ENCODE data around the gene USP14.
A peak's percentile ranks its signal among the peaks of the same experiment; 100 is the strongest.
"Not testable (repeated sequence)": the region's sequence is repeated elsewhere in the genome, so short reads cannot be mapped to it uniquely, and the experiment has no call there.

The USP14 gene

DNA sequence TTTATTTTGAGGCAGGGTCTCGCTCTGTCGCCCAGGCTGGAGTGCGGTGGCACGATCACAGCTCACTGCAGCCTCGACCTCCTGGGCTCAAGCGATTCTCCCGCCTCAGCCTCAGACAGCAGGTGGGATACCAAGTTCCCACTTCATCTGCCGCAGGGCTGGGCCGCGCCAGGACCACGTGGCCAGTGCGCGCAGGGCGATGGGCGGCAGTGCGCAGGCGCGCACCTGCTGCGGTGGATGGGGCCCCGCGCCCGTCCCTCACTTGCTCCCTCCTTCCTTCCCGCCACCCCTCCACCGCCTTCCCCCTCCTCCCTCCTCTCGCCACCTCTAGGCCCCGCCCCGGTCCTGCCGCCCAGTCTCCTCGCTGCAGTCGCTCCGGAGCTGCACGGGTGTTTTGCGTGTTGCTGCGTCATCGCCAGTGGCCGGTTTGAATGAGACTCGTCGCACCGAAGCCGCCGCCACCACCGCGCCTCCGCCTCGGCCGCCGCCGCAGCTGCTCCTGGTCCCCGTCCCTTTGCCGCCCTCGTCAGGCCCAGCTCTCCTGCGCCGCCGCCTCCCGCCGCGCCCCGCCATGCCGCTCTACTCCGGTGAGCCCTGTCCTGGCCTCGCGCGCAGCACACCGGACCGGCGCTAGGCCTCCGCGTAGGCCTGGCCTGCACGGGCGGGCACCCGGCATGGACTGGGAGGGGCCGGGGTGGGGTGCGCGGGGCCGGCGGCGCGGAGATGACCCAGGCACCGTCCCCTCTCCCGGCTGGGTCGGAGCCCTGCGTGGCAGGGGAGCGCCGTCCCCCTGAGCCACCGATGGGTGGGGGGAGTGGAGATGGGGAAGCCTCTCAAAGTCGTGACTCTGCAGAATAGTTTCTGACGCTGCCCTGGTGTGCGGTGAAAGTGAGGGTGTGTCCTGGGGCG, at the start of gene USP14:
TSS of gene USP14 (plus strand) at position 430 of the 909 bp plus-strand sequence. CDS start at position 572, 142 bp downstream.
- peak; percentile 98 for DNase-seq

DNA sequence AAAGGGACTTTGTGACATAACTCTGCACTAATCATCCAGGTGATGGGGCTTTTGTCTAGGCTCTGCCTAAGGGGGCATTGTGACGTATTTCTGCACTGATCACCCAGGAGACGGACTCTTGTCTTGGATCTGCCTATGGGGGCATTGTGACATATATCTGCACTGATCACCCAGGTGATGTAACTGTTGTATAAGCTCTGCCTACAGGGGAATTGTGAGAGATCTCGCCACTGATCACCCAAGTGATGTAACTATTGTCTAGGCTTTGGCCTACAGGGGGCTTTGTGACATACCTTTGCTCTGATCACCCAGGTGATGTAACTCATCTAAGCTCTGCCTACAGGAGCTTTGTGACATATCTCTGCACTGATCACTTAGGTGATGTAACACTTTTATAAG, 49.7 kb upstream of the USP14 start:
- not testable (repeated sequence) for DNase-seq

DNA sequence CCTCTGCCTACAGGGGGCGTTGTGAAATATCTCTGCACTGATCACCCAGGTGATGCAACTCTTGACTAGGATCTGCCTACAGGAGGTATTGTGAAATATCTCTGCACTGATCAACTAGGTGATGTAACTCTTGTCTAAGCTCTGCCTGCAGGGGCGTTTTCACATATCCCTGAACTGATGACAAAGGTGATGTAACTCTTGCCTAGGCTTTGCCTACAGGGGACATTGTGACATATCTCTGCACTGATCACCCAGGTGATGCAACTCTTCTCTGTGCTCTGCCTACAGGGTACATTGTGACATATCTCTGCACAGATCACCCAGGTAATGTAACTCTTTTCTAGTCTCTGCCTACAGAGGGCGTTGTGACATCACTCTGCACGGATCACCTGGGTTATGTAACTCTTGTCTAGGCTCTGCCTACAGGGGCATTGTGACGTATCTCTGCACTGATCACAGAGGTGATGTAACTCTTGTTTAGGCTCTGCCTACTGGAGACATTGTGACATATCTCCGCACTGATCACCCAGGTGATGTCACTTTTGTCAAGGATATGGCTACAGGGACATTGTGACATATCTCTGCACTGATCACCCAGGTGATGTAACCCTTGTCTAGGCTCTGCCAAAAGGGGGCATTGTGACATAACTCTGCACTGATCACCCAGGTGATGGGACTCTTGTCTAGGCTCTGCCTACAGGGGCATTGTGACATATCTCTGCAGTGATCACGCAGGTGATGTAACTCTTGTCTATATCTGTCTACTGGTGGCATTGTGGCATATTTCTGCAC, 49.0 kb upstream of the USP14 start:
- not testable (repeated sequence) for DNase-seq

DNA sequence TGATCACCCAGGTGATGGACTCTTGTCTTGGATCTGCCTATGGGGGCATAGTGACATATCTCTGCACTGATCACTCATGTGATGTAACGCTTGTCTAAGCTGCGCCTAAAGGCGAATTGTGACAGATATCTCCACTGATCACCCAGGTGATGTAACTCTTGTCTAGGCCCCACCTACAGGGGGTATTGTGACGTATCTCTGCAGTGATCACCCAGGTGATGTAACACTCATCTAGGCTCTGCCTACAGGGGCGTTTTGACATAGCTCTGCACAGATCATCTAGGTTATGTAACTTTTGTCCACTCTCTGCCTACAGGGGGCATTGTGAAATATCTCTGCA, 48.5 kb upstream of the USP14 start:
- not testable (repeated sequence) for DNase-seq

DNA sequence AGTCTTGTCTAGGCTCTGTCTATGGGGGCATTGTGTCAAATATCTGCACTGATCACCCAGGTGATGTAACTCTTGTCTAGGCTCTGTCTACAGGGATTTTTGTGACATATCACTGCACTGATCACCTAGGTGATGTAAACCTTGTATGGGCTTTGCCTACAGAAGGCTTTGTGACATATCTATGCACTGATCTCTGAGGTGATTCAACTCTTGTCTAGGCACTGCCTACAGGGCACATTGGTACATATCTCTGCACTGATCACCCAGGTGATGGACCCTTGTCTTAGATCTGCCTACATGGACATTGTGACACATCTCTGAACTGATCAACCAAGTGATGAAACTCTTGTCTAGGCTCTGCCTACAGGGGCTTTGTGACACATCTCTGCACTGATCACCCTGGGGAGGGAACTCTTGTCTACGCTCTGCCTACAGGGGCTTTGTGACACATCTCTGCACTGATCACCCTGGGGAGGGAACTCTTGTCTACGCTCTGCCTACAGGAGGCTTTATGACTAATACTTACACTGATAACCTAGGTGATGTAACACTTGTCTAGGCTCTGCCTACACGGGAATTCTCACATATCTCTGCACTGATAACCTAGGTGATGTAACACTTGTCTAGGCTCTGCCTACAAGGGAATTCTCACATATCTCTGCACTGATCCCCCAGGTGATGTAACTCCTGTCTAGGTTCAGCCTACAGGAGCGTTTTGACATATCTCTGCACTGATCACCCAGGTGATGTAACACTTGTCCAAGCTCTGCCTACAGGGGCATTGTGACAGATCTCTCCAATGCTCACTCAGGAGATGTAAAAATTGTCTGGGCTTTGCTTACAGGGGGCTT, 47.8 kb upstream of the USP14 start:
- DNase-seq, result not testable (repeated sequence)

DNA sequence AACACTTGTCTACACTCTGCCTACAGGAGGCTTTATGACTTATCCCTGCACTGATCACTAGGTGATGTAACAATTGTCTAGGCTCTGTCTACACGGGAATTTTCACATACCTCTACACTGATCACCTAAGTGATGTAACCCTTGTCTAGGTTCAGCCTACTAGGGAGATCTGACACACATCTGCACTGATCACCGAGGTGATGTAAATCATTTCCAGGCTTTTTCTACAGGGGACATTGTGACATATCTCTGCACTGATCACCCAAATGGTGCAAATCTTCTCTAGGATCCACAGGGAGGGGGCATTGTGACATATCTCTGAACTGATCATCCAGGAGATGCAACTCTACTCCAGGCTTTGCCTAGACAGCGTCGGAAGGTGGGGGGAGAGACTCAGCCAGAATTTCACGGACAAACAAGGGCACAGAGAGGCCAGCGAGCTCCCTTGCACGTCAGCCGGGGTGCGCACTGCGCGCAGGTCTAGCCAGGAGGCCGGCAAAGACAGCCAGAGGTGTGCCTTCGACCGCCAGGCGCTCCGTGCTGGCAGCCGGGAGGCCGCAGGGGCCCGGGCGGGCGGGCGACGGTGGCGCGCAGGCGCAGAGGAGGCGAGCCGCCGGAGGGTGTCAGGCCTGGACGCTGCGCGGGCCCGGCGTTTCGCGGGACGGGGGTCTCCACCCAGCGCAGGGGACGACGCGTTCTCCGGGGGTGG, 46.9 kb upstream of the USP14 start:
- peak; percentile 61 for DNase-seq

DNA sequence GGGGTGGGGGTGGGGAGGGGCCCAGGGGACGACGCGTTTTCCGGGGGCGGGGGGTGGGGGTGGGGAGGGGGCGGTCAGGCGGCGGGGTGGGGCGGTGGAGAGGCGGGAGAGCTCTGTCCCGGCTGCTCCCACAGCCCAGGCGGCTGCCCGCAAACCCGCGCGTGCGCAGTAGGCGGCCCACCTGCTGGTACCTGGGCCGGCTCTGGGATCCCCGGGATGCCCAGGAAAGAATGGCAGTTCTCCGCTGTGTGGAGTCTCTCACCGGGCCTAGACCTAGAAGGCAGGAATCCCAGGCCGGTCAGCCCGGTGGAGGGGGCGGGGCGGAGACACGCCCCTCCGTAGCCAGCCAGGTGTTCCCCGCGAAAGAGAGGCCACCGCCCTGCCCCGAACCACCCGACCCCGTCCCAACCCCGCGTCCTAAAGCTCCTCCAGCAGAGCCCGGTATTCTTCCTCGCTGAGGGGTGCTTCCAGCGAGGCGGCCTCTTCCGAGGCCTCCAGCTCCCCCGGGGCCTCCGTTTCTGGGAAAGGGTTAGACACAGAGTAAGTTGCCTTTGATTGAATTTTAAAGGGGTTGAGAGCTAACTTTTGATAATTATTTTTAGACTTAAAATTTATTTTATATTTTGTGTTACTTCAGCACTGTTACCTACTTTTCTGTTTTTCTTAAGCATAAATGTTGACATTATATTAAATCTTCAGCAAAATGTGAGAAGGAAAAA, 46.2 kb upstream of the USP14 start:
- not testable (repeated sequence) for DNase-seq

DNA sequence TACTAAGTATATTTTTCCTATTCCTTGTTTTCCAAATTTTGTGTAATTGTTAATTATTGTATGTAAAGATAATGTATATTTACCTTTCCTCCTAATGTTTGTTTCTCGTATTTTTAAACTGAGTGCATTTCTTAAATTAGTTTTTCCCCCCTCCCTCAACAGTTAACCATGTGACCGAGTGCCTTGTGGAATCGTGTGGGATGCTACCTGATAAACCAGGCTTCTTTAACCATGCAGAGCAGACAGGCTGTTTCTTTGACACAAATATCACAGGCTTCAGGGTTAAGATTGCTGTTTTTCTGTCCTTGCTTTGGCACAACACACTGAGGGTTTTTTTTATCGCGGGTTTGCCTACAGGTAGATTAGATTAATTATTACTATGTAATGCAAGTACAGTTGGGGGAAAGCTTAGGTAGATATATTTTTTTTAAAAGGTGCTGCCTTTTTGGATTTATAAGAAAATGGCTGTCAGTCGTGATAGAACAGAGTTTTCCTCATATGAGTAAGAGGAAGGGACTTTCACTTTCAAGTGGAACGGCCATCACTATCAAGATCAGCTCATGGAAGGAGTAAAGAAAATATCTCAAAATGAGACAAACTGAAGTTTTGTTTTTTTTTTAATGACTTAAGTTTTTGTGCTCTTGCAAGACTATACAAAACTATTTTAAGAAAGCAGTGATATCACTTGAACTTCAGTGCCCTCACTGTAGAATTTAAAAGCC, 37.7 kb upstream of the USP14 start:
- not testable (repeated sequence) for DNase-seq

DNA sequence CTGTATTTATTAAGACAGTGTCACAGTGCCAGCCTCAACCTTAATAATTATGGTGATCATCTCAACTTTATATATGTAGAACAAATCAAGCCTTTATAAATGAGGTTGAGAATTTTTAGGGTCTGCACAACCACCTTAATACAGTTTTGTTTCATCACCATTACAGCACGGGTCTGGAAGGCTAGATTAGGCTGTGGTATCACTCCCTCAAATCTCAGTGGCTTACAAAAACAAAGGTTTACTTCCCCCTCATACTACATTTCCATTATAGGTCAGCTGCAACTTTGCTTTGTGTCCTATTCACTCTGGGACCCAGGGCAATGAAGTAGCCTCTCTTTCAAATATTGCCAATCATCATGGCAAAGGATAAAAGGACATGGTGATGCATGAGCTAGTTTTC, 23.3 kb upstream of the USP14 start:
- DNase-seq, result no peak

DNA sequence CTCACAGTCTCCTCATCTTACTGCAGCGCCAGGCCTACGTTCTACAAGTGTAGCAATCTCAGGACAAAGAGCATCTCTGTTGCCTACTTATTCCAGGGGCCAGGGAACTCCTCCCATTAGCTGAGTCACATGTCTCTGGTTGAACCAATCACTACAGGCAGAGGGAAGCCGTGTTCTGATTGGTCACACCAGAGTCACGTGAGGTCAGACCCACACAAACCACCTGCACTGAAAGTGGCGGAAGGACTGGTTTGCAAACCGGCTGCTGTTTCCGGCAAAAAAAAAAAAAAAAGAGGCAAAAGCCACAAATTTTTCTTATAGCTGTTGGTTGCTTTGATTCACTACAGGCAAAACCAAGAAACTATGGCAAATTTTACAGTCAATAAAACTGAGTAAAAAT, 21.9 kb upstream of the USP14 start:
- DNase-seq, result no peak

DNA sequence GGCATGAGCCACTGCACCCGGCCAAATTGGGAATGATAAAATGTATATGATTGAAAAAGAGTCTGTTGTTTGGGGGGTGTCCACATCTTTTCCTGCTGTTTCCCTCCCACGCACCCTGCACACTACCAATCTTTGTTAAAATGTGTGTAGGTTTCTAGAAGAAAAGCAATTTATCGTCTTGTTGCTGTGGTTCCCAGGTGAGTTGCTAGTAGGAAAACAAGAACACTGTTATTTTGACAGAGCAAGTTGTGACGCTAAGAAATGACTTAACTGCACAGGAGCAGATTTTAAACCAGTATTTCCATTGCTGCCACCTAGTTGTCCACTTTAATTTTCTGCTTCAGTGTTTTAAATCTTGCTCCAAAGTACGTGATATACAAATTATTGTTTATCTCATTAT, 21.0 kb upstream of the USP14 start:
- no peak for DNase-seq

DNA sequence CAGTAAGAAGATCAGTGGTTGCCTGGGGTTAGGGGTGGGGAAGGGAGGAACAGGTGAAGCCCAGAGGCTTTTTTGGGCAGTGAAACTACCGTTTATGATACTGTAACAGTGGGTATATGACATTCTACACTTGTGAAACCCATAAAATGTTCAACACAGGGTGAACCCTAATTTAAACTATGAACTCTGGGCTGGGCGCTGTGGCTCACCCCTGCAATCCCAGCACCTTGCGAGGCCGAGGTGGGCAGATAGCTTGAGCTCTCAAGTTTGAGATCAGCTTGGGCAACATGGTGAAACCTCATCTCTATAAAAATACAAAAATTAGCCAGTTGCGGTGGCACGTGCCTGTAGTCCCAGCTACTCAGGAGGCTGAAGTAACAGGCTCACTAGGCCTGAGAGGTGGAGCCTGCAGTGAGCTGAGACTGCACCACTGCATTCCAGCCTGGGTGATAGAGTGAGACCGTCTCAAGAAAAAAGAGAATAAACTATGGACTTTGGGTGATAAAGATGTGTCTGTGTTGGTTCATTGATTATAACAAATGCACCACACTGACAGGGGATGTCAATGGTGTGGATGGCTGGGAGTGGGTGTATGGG, 17.6 kb upstream of the USP14 start:
- DNase-seq, result no peak

DNA sequence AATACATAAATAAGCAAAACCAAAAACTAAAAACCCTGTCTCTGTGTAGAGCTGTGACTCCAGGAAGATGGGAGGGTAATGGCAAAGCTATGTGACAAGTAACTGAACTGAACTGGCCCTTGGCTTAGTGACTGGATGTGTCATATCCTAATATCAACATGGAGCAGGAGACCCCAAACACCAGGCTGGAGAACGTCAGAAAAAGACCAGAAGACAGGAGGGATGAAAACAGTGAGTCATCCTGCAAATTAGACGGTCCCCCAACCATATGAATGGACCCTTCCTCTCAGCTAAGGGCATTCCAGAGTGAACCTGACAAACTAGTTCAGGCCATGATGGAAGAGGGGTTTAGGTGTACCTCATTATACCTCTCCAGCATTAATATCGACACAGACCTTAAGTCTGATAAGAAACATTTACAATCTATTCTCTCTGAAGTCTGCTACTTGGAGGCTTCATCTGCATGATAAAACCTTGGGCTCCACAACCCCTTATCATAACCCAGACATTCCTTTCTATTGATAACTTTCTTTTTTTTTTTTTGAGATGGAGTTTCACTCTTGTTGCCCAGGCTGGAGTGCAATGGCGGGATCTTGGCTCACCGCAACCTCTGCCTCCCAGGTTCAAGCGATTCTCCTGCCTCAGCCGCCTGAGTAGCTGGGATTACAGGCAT, 15.6 kb upstream of the USP14 start:
- not testable (repeated sequence) for DNase-seq

DNA sequence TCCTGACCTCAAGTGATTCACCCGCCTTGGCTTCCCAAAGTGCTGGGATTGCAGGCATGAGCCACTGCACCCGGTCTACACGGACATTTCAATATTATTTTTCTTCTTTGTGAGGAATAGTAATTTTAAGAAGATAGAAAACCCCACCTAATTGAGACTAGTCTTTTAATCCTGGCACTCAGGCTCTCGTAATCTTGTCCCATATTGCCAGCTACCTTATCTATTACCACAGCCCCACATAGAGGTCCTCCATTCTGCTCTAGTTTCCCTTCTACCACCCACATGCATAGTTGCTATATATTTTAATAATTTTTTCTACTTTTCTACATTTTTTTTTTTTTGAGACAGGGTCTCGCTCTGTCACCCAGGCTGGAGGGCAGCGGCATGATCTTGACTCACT, 9.5 kb upstream of the USP14 start:
- no peak for DNase-seq

DNA sequence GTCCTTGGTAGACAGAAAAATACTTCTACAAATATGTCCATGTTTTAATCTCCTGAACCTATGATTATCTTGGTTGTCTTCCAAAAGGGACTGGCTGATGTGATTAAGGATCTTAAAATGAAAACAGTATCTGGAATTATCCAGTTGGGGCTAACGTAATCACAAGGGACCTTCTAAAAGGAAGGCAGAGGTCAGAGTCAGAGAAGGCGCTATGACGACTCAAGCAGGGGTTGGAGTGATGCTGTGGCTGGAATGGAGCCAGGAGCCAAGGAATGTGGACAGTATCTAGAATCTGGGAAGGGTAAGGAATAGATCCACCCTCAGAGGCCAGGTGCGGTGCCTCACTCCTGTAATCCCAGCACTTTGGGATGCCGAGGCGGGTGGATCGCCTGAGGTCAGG, 4.2 kb upstream of the USP14 start:
- no peak for DNase-seq

DNA sequence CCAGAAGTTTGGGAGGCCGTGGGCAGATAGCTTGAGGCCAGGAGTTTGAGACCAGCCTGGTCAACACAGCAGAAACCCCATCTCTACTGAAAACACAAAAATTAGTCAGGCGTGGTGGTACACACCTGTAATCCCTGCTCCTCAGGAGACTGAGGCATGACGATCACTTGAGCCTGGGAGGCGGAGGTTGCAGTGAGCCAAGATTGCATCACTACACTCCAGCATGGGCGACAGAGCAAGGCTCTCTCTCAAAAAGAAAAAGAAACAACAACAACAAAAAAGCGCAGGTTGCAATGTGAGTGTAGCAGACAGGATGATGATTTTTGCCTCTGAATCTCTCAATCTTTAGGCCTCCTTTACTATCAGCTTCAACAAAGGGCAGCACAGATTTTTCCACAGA, 2.7 kb upstream of the USP14 start:
- DNase-seq, result no peak

DNA sequence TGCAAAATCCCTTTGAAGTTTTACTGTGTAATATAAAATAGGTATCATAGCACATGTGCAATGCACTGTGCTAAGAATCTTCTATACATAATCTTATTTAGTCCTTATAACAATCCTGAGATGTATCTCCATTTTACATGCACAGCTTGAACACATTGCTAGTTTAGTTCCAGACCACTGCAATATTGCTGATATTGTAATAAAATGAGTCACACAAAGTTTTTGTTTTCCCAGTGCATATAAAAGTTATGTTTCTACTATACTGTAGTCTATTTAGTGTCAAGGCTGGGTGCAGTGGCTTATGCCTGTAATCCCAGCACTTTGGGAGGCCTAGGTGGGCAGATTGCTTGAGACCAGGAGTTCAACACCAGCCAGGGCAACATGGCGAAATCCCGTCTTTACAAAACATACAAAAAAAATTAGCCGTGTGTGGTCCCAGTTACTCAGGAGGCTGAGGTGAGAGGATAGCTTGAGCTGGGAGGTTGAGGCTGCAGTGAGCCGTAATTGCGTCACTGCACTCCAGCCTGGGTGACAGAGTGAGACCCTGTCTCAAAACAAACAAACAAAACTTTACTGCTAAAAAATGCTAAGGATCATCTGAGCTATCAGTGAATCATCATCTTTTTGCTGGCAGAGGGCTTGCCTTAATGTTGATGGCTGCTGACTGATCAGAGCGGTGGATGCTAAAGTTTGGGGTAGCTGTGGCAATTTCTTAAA, 1.7 kb upstream of the USP14 start:
- no peak for DNase-seq

DNA sequence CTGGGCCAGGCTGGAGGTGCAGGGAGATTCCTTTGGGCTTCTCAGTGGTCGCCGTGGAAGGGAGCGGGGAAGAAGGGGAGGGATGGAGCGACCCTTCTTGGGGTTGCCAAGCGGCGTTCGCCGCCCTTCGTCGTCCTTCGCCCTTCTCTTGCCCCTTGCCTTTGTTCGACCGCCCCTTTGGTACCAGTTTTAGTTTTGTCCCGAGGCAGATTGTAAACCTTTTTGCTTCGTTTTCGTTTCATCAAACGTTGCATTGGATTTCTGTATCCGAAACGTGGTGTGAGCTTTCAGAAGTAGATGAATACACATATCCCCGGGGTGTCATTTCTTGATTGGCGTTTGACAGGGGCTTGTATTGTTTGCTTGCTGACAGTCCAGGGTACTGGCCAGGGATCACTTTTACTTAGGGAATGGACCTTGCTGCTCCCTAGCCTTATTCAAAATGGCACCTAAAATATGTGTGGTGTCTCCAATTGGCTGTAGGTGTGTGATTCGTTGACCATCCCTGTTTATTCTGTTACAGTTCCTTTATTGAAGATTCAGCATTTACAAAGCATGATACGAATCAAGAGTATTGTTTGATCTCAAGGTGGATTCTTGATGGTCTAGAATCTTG, 788 bp downstream of the USP14 start:
- DNase-seq, result no peak

DNA sequence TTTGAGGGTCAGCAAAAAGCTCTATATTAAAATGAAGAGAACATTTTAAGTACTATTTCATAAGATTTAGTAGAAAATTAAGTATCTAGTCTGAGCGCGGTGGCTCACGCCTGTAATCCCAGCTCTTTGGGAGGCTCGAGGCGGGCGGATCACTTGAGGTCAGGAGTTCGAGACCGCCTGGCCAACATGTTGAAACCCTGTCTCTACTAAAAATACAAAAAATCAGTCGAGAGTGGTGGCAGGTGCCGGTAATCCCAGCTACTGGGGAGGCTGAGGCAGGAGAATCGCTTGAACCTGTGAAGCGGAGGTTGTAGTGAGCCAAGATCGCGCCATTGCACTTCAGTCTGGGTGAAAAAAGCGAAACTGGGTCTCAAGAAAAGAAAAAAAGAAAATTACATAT, 1.6 kb downstream of the USP14 start:
- DNase-seq, result no peak
